Fibroblast of skin of right quadriceps (primary cell): ENCODE measurements around the gene TNNT2.

Source experiments
- DNase-seq: peaks from one replicate; pipeline ENCODE4 v3.0.0-alpha.2; 2013

The TNNT2 gene

DNA sequence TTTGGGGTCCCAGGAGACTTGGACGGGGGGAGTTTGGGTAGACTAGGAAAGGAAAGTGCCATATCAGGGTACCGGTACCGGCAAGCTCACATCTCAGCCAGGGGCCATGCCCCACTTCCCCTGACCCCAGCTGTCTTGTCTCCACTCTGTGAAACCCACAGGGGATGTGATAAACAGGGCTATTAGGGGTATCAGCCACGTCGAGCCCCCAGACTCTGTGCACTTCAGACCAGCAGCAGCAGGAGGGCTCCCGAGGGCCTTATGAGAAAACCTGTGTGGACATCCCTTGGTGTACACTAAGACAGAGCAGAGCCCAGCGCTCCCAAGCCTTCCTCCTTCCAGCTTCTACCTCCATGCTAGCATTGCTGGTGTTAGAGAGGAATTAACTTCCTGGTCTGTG lies 46.3 kb downstream of the TNNT2 start:
- DNase-seq: no peak

DNA sequence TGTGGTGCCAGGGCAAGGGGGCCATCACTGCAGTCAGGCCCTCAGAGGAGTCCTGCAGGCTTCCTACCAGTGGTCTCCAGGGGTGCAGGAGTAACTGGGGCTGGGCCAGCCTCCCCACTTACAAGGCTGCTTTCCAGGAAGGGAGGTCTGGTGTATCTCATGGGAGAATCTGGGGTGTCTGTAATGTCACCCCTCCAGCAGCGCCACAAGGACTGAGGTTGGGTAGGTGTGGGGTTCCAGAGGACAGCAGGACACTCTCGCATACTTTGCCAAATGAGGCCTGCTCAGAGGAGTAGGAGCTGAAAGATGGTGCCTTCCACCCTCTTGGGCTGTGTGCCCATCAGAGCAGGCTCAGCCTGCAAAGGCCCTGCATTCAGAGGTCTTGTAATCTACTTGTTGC lies 46.9 kb downstream of the TNNT2 start:
- no peak for DNase-seq

DNA sequence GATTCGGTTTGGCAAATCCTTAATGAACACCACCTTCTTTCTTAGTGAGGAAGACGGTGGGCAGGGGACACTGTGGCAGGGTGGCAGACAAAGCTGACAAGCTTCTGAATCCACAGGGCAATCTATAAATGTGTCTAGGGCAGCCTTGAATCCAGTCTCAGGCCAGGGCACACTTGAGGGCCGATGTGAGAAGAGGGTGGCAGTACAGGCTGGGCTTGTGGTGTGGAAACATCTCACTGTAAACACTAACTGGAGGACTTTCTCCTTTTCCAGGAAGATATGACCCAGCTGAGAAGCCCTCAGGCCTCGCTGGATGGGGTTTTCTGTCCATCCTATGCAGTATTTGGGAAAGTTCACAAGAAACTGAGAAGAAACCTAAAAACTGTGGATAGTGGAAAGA lies 47.7 kb downstream of the TNNT2 start:
- no peak for DNase-seq

DNA sequence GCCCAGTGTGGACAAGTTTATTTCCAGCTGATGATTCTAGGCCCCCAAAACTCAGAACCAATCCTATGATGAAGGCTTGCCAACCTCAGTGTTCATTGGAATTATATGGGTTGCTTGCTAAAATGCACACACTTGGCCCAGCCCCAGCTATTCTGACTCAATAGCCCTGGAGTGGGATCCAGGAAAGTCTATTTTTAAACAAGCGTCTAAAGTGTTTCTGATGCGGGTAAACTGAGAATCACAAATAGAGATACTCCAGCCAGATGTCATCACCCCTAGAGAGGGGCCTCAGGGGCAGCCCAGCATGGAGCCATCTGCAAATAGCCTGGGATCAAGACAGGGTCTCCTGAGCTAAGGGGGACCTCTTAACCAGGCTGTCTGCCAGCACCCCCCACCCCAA lies 48.2 kb downstream of the TNNT2 start:
- DNase-seq: peak; percentile 63

DNA sequence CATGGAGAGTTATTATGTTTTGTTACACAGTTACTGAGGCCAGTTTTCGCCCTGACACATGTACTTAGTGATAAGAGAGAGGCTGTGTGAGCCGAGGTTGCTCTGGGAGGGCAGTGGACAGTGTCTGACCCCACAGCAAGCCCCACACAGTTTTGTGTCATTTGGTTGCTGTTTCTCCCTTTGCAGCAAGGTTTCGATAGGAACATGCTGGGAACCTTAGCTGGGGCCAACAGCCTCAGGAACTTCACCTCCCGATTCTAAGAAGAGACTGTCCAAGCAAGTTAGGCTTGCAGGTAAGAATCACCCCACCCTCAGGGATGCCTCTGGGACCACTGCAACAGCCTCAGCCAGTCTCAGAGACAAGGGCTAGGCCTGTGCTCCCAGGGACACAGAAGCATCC lies 48.9 kb downstream of the TNNT2 start:
- DNase-seq: no peak

DNA sequence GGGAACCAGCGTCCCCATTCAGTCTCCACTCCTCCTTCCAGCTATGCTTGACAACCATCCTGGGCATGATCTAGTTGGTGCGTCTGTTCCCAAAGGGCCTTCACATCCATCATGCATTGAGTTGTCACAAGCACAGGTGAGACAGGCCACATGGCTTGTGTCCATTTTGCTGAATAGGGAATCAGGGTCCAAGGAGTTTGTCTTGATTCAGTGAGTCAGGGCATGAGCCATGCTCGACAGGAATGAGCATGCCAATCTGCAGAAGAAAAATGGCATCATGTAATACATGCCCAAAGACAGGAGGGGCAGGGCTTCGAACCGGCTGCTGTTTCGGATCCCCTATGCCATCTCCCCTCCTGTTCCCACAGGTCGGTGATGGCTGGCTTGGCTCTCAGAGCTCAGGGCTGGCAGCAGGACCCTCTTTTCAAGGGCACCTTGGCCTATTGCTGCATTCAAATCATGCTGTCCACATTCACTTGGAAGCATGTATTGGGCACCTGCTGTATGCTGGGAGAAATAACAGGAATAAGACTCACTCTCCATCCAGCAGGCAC lies 49.7 kb downstream of the TNNT2 start:
- DNase-seq: no peak

DNA sequence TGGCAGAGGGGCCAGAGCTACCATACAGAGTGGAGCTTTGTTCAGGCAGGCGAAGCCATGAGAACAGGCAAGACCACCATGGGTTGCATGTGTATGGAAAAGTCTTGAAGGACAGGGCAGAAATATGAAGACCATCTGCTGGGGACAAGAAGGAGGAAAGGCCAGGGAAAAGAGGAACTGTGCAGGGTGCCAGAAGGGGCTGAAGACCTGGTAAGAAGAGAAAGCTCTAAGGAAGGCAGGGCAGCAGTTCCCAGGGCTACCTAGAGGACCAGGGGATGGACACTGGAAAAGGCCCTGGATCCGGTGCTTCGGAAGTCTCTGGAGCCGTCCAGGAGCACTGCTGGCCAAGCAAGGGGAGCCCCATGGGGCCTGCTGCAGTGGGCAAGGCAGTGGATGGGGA lies 50.8 kb downstream of the TNNT2 start:
- DNase-seq: no peak

DNA sequence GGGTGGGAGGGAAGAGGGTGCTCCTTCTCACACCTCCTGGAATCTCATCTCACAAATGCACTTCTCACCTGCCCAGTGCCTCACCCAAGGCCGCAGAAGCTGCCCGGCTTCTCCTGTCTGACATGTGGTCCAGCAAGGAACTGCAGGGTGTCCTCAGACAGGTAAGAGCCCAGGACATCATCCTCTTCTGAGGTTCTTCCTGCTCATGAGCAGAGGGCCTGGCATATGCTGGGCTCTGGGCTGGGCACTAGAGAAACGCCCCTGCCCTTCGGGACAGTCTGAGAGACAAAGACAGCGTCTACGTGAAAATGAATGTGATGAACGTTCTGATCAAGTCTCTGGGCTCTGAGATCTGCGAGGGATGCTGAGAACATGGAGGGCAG lies 51.8 kb downstream of the TNNT2 start:
- DNase-seq: no peak

DNA sequence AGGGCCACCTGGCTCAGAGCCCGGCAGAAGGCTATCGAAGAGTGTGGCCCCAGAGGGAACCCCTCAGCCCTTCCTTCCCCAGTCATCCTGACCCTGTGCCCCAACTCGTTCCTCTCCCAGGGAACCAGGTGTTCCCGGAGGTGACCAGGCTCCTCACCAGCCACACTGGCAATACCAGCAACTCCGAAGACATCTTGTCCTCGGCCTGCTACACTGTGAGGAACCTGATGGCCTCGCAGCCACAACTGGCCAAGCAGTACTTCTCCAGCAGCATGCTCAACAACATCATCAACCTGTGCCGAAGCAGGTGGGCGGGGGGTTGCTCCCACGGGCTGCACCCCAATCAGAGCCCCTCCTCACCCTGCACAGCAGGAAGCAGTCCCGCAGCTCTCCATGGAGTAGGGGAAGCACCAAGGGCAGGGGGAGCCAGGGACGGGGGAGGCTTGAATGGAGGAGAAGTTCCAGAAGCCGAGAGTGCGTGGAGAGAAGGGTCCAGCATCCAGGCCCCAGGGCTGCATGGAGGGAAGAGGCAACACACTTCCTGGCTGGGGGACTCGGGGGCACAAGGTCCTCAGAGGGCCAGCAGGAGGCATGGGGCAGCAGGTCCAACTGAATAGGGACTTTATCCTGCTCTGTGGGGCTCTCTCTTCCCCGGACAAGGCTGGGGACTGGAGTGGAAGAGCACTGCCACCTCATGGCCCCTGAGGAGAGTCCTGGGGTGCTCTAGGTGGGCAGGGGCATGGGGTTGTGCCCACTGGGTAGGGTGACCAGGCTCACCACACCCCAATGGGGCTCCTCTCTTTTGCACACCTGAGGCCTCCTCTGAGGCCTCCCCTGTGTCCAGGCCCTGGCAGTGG lies 52.4 kb downstream of the TNNT2 start:
- DNase-seq: no peak

DNA sequence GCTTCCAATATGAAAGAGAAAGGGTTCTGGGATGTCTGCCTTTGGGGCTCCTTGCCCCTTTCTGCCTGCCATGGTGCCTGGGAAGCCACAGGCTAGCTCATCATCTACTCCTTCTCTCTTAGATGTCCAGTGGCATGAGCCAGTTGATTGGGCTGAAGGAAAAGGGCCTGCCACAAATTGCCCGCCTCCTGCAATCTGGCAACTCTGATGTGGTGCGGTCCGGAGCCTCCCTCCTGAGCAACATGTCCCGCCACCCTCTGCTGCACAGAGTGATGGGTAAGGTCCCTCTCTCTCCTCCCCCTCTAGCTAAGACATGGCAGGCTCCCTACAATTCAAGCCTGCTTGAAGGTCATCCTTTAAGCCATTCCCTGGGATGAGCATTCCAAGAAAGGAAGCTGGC lies 53.2 kb downstream of the TNNT2 start:
- no peak for DNase-seq

DNA sequence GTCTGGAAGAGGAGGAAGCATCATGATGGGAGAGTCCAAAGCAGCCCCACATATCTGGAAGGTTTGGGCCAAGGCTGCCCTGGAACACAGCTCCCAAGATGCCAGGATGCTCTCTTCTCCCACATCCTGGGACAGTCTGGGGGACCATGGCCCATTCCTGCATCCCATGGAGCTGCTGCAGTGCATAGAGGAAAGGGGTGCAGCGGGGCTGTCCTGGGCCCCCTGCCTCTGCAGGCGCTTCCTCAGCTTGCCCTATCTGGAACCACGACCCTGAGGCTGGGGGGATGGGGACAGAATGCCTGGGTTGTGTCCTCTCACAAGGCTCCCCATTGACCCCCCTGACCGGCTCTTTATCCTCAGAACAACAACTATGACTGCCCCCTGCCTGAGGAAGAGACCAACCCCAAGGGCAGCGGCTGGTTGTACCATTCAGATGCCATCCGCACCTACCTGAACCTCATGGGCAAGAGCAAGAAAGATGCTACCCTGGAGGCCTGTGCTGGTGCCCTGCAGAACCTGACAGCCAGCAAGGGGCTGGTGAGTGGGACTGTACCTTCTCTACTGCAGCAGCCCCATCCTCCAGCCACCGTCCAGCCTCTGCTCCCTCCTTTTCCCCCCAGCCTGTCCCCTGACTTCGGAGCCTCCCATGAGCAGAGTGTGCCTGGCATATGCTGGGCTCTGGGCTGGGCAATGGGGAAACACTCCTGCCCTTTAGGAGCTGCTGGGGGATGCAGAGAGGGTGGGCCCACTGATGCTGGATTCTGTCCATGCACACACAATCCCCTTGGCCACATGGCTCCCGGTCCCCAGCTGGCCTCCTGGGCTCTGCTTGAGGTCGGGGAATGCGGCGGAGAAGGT lies 54.6 kb downstream of the TNNT2 start:
- DNase-seq: no peak

DNA sequence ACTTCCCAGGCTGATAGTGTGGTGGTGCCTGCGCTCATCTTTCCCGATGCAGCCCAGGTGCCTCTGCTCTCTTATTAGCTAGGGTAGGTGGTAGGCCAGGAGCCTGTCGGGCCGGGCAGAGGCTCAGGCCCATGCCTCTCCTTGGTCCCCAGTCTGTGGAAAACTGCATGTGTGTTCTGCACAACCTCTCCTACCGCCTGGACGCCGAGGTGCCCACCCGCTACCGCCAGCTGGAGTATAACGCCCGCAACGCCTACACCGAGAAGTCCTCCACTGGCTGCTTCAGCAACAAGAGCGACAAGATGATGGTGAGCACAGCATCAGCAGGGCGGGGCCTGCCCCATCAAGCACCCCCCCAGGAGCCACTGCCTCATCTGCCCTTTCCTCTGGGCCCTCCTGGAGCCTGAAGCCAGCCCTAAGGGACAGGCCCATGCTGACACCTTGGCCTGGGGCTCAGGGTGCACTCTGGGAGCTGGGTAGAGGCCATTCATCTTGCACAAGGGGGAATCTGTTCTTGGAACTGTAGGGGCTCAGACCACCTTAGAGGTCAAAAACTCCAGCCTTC lies 55.6 kb downstream of the TNNT2 start:
- no peak for DNase-seq

DNA sequence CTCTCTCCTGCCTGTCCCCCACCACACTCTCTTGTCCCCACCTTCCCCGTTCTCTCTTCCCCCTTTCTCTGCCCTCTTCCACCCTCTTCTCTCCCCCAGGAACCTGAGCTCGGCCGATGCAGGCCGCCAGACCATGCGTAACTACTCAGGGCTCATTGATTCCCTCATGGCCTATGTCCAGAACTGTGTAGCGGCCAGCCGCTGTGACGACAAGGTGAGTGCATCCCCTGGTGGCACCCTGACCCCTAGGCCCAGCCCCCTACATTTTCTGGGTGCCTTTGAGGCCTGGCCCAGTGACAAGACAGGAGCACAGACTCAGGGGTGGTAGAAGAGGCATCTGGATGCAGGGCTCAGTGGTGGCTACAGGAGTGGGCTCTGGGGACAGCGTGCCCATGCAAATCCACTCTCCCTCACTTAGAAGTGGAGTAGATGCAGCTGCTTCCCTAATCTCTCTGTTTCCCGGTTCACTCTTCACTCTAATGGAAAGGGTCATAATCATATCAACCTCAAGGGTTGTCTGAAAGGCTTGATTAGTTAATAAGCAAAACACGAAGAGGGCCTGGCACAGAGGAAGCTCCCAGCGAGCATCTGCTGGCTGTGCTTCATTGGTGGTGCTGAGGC lies 57.2 kb downstream of the TNNT2 start:
- DNase-seq: no peak

DNA sequence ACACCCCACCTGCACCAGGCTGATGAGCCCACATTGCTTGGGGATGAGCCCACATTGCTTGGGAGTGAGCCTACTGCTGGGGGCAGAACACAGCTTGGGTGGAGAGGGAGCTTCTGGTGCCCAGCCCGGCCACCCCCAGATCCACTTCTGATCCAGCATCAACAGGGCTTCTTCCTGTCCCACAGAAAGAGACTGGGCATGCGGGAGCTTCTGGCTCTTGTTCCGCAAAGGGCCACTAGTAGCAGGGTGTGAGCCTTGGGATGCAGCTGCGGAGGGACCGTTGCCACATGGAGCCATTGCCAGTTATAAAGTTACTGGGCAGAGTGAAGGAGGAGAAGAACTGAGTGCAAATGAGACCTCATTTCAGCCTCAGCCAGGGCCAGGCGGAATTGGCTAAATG lies 57.8 kb downstream of the TNNT2 start:
- DNase-seq: no peak

DNA sequence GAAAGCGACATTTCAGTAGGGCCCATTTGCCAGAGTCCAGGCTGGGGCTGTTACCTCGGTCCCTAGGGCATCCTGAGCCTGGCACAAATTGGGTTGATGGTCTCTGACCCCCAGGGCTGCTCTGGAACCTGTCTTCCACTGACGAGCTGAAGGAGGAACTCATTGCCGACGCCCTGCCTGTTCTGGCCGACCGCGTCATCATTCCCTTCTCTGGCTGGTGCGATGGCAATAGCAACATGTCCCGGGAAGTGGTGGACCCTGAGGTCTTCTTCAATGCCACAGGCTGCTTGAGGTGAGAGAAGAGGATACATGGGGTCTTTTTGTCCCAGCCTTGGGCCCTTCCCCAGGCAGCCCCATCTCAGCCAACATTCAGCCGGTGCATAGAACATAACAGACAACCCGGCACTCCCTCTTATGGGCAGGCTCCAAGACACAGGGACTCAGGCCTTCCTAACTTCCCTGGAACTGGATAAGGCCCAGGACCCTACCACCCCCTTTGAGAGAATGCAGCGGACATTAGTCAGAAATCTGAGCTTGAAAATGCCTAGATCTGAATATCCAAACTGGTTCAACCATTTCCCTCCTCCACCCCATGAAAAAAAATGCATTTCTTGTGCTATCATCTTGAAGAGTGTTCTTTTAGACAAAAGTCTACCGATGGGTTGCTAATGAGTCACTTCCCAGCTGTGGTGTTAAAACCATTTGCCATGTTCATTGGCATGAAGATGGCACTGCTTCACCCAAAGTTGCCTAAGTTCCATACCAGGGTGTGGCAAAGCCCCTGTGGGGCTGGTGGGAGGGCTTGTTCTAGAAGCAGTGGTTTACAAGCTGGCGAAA lies 58.8 kb downstream of the TNNT2 start:
- DNase-seq: no peak

DNA sequence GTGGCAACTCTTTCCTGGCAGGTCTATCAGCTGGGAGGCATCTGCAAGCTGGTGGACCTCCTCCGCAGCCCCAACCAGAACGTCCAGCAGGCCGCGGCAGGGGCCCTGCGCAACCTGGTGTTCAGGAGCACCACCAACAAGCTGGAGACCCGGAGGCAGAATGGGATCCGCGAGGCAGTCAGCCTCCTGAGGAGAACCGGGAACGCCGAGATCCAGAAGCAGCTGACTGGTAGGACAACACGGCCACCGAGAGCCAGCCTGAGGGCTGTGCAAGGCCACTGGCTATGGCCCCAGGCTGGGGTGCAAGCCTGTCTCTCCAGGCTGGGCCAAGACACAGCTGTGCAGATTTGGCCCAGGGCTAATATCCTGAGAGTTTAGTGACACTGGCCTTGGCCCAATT lies 59.9 kb downstream of the TNNT2 start:
- no peak for DNase-seq

DNA sequence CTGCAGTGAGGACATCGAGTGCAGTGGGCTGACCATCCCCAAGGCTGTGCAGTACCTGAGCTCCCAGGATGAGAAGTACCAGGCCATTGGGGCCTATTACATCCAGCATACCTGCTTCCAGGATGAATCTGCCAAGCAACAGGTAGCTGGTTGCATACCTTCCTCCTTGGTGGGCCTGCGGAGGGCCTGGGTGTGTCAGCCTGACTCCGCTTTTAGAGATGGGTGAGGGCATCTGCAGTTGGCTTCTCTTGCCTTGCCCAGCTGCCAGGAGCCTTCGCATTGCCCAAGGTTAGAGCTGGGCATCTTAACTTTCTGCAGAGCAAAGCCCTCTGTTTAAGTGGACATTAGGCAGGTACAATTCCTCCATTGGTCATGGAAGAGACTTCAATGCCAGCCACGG lies 60.9 kb downstream of the TNNT2 start:
- no peak for DNase-seq

DNA sequence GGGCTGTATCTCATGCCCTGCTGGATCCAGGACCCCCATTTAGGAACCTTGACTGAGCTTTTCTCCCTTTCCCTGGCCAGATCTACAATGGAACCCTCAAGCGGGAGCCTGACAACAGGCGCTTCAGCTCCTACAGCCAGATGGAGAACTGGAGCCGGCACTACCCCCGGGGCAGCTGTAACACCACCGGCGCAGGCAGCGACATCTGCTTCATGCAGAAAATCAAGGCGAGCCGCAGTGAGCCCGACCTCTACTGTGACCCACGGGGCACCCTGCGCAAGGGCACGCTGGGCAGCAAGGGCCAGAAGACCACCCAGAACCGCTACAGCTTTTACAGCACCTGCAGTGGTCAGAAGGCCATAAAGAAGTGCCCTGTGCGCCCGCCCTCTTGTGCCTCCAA lies 64.4 kb downstream of the TNNT2 start:
- no peak for DNase-seq

DNA sequence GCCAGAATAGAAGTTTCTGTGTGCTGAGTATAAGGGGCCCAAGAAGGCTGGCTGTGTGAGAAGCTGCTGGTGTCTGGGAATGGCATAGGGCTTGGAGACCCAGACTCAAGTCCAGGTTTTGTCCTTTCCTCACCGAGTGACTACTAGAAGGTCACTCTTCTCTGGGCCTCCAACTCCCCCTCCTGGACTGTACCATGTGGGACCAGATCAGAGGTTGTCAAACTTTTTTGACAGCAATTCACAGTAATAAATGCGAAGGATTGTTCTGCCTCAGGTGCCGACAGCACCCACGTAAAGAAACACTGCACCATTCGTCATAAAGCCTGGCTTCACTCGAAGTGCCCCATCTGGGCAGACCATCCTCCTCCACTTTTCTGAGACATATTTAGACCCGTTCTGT lies 65.2 kb downstream of the TNNT2 start:
- no peak for DNase-seq

DNA sequence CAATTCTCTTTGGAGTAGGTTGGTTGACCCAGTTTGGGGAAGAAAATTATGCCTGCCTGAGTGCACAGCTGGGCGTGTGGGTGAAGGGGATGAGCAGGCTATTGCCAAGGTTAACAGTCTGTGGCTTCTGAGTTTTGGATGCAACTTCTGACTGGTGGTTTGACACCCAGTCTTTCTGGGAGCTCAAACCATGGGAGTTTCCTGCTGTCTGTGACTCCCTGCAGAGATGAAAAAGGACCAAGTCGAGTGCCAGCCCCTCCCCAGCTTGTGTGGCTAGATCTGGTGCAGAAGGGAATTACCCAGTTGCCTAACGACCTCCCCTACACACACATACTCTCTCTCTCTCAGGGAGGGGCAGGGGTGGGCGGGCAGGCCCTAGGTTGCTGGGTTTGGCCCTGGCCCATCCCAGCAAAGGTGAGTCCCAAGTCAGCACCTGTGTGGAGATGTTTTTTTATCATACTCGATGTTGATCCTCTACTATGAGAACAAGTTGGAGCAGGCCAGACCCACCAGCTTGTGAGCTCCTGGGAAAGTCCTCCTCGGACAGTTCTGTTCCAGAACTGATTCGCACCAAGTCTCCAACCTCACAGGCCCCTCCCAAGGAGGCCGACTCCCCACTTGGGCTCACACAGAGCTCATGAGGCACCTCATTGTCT lies 66.0 kb downstream of the TNNT2 start:
- no peak for DNase-seq

DNA sequence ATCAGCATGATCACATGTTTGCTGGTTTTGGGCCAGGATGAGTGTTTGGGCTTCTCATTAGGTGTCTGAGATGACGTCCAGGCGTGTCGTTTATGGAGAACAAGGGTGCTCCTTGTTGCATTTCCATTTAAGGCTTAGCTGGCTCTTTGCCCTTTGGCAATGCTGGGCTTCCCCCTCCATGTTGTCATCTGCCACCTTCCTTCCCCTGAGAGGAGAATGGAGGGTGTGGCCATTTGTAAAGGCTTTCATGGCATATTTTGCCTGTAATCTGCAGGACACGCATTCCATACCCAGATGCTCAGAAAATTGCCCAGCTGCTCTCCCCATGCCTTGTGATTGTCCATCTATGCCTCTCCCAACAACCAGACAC lies 66.5 kb downstream of the TNNT2 start:
- DNase-seq: no peak
